Measurements from ENCODE around the gene CDH2.

The CDH2 gene

DNA sequence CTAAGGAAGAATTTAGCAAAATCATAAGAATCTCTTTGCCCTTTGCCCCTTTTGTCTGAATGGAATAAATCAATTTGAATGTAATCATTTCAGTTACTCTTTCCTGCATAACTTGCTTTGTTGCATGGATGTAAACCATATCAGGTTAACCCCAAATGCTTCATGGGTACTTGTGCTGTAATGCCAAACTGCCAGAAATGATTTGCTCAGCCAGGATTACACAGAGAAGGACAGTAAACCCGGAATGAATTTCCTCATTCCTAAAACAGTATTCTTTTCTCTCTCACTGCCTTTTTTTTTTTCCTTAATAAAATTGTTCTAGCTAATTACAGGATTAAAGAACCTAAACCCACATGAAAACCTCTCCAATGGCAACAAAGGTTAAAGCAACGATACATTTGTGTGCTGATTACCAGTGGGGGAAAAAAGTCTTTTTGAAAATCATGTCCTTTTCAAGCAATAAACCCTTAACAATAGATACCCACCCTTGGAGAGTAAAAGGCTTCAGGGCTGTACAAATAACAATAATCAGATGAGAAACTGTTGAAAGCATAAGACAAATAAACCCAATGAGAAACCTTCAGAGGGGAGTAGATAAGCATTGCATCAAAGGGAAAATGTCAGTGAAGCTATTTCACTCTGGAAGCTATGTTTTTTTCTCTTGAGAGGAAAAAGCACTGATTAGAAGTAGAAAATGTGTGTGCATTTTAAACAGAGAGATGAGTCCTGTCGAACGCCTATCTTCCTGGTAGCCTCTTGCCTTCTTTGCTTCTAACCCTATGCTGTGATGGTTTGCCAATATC, 275.3 kb downstream of the CDH2 start:
- ATAC-seq: no peak
- no peak overlapping the region for H3K27ac Mint-ChIP-seq

More for the DNA sequence above, 275.3 kb downstream of the CDH2 start:
- Mint-ChIP-seq H3K4me1 (no peaks in the 10 kb centered on the region), H3K27me3 (no peaks in the 10 kb centered on the region), H3K36me3 (ENCODE audit: low read depth) (no peaks in the 10 kb centered on the region), H3K4me3 (no peak overlapping the region), H3K9me3 (peaks cover 20% of the 10 kb centered on the region)
- no peak for DNase-seq

Measured in activated naive CD8-positive, alpha-beta T cell treated with anti-CD3 and anti-CD28 coated beads, Interleukin-2, amount 50 U/mL, for 24 hours (primary cell).